ENCODE measurements around the gene FAM210A. TPM values are rescaled to one million over a fixed set of nuclear protein-coding genes. Genes with fewer than 3 reads are reported as not detected.
"Not testable (repeated sequence)": the region's sequence is repeated elsewhere in the genome, so short reads cannot be mapped to it uniquely, and the experiment has no call there.

The FAM210A gene
- polyA plus RNA-seq, 2 of the 4 experiments (the other 2 are of a cell fraction) = 17.1 to 26.2 TPM

DNA sequence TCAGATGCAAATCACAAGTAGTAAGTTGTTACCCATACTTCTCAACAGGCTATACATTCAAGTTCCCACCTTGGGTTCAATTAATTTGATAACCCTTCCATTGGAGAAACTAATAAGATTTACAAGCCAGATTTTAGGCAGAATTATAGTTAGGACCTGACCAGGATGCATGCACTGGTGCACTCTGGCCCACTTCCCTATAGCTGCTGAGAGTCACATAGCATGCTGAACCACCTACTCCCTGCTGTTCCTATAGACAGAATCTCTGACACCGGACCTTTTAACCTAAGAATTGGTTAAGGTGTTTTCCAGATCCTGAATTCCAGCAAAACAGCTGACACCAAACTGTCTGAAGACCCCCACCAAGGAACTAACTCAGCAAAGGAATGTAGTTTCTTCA, 26.2 kb downstream of the FAM210A start:
- 100% methylated on average over 1 of the region's 1 CpG for WGBS (ENCODE audit: missing lambda C conversion rate)
- Histone ChIP-seq H3K4me2 (no peak overlapping the region), H3K4me3 (no peak overlapping the region), H3K4me1 (no peaks in the 10 kb centered on the region), H3K27ac (no peak overlapping the region), H3K9me3 (peaks cover 11% of the 10 kb centered on the region; the same call in 2 of the 3 replicates)
- DNase-seq (ENCODE audit: low read depth in 1 of 2, low spot score in 1 of 2) (no peak), ATAC-seq (no peak), FAIRE-seq (no peak)
- POLR2A ChIA-PET = no interaction called here
- no peak for TF ChIP-seq FOXS1 (CRISPR knock-in tag; IDR thresholded peaks at IDR 0.05)
- TF ChIP-seq HEYL (CRISPR knock-in tag; IDR thresholded peaks at IDR 0.05) = no peak
- no peak for TF ChIP-seq SMC3 (IDR thresholded peaks at IDR 0.05)
- CTCF ChIA-PET = interaction anchor here (1.0 kb wide), 1 partner anchor 9 kb away, joined by 3 read pairs; no protein-coding TSS in a partner anchor

DNA sequence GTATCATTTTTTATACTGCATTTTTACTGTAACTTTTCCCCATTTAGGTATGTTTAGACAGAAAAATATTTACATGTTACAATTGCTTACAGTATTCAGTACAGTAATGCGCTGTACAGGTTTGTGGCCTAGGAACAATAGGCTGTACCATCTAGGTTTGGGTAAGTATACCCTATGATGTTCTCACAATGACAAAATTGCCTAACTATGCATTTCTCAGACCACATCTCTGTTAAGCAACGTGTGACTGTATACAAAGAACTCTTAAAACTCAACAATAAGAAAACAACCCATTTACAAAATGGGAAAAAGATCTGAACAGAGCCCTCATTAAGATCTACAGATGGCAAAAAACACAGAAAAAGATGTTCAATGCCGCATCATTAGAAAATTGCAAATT, 29.4 kb downstream of the FAM210A start:
- FAIRE-seq (no peak), ATAC-seq (no peak), DNase-seq (ENCODE audit: low read depth in 1 of 2, low spot score in 1 of 2) (no peak)
- H3K4me3 ChIP-seq = no peak overlapping the region
- 78% methylated on average over 3 of the region's 3 CpGs for WGBS (ENCODE audit: missing lambda C conversion rate)
- H3K27ac ChIP-seq = no peak overlapping the region
- H3K4me2 ChIP-seq = no peak overlapping the region
- H3K4me1 ChIP-seq = no peaks in the 10 kb centered on the region
- TF ChIP-seq, protein P1, sequence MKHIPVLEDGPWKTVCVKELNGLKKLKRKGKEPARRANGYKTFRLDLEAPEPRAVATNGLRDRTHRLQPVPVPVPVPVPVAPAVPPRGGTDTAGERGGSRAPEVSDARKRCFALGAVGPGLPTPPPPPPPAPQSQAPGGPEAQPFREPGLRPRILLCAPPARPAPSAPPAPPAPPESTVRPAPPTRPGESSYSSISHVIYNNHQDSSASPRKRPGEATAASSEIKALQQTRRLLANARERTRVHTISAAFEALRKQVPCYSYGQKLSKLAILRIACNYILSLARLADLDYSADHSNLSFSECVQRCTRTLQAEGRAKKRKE (CRISPR knock-in tag; IDR thresholded peaks at IDR 0.05; ENCODE audit: low read depth) = no peak
- TF ChIP-seq TFCP2L1 (CRISPR knock-in tag; IDR thresholded peaks at IDR 0.05) = no peak
- no peak for TF ChIP-seq NFE2L2 (conservative IDR thresholded peaks at IDR 0.05; ENCODE audit: low read length)
- no peak for TF ChIP-seq RARB (CRISPR knock-in tag; IDR thresholded peaks at IDR 0.05)
- no peak for TF ChIP-seq CHD2 (IDR thresholded peaks at IDR 0.05; ENCODE audit: low read length, partially characterized antibody)
- no peak for TF ChIP-seq GATA3 (IDR thresholded peaks at IDR 0.05; ENCODE audit: borderline replicate concordance)
- TF ChIP-seq, protein P2, sequence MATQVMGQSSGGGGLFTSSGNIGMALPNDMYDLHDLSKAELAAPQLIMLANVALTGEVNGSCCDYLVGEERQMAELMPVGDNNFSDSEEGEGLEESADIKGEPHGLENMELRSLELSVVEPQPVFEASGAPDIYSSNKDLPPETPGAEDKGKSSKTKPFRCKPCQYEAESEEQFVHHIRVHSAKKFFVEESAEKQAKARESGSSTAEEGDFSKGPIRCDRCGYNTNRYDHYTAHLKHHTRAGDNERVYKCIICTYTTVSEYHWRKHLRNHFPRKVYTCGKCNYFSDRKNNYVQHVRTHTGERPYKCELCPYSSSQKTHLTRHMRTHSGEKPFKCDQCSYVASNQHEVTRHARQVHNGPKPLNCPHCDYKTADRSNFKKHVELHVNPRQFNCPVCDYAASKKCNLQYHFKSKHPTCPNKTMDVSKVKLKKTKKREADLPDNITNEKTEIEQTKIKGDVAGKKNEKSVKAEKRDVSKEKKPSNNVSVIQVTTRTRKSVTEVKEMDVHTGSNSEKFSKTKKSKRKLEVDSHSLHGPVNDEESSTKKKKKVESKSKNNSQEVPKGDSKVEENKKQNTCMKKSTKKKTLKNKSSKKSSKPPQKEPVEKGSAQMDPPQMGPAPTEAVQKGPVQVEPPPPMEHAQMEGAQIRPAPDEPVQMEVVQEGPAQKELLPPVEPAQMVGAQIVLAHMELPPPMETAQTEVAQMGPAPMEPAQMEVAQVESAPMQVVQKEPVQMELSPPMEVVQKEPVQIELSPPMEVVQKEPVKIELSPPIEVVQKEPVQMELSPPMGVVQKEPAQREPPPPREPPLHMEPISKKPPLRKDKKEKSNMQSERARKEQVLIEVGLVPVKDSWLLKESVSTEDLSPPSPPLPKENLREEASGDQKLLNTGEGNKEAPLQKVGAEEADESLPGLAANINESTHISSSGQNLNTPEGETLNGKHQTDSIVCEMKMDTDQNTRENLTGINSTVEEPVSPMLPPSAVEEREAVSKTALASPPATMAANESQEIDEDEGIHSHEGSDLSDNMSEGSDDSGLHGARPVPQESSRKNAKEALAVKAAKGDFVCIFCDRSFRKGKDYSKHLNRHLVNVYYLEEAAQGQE (IDR thresholded peaks at IDR 0.05) = no peak
- TF ChIP-seq RAD21 (conservative IDR thresholded peaks at IDR 0.05 in 1 of 2, IDR thresholded peaks at IDR 0.05 in 1 of 2) = no peak
- ChIA-PET POLR2A (no interaction called here), CTCF (no interaction called here)
- H3K9me3 ChIP-seq = no peaks in the 10 kb centered on the region

DNA sequence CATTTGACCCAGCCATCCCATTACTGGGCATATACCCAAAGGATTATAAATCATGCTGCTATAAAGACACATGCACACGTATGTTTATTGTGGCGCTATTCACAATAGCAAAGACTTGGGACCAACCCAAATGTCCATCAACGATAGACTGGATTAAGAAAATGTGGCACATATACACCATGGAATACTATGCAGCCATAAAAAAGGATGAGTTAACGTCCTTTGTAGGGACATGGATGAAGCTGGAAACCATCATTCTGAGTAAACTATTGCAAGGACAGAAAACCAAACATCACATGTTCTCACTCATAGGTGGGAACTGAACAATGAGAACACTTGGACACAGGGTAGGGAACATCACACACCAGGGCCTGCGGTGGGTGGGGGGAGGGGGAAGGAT, 31.0 kb downstream of the FAM210A start:
- ATAC-seq; FAIRE-seq; CTCF ChIA-PET; POLR2A ChIA-PET; H3K4me3 ChIP-seq; H3K4me1 ChIP-seq; H3K9me3 ChIP-seq; DNase-seq (ENCODE audit: low read depth in 1 of 2, low spot score in 1 of 2); H3K27ac ChIP-seq; H3K4me2 ChIP-seq: not testable (repeated sequence)
- 88% methylated on average over 5 of the region's 5 CpGs for WGBS (ENCODE audit: missing lambda C conversion rate)

DNA sequence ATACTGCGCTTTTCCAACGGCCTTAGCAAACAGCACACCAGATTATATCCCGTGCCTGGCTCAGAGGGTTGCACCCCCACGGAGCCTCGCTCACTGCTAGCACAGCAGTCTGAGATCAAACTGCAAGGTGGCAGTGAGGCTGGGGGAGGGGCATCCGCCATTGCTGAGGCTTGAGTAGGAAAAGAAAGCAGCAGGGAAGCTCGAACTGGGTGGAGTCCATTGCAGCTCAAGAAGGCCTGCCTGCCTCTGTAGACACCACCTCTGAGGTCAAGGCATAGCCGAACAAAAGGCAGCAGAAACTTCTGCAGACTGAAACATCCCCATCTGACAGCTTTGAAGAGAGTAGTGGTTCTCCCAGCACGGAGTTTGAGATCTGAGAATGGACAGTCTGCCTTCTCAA, 36.3 kb downstream of the FAM210A start:
- H3K4me3 ChIP-seq; ATAC-seq; POLR2A ChIA-PET; H3K27ac ChIP-seq; H3K9me3 ChIP-seq; CTCF ChIA-PET; FAIRE-seq; DNase-seq (ENCODE audit: low read depth in 1 of 2, low spot score in 1 of 2); H3K4me2 ChIP-seq; H3K4me1 ChIP-seq: not testable (repeated sequence)
- WGBS (ENCODE audit: missing lambda C conversion rate) = 89% methylated on average over 9 of the region's 9 CpGs
